NCI-H774 (cell line): ENCODE measurements around the gene TRMT13.
"Not testable (repeated sequence)": the region's sequence is repeated elsewhere in the genome, so short reads cannot be mapped to it uniquely, and the experiment has no call there.

Experiments used
- DNase-seq: peaks from one replicate; lab custom pipeline; 2025; lab: John Stamatoyannopoulos, UW

Gene TRMT13

DNA sequence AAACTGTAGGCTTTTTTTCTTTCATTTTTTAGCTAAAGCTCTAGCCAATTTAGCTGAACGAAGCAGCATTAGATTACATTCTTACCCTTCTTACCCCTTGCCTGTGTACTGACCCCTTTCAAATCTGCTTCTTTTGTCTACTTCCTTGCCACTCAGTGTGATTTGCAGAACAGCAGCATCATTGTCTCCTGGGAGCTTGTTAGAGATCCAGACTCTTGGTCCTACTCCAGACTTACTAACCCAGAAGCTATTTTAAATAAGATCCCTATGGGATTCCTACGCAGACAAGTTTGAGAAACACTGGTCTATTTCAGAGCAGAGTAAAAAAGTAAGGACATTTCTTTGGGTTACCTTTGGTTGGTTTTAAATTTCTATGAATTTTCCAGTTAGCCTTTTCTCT lies 31.3 kb downstream of the TRMT13 start:
- DNase-seq, result no peak

DNA sequence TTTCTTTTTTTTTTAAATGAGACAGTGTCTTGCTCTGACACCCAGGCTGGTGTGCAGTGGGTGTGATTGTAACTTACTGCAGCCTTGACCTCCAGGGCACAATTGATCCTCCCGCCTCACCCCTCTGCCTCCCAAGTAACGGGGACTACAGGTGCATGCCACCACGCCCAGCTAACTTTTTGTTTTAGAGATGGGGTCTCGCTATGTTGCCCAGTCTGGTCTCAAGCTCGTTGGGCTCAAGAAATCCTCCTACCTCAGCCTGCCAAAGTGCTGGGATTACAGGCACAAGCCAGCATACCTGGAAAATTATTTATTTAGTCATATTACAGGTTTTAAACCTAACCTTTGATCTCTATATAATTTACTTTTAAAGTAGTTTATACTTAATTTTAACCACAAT lies 31.7 kb downstream of the TRMT13 start:
- DNase-seq, result no peak

DNA sequence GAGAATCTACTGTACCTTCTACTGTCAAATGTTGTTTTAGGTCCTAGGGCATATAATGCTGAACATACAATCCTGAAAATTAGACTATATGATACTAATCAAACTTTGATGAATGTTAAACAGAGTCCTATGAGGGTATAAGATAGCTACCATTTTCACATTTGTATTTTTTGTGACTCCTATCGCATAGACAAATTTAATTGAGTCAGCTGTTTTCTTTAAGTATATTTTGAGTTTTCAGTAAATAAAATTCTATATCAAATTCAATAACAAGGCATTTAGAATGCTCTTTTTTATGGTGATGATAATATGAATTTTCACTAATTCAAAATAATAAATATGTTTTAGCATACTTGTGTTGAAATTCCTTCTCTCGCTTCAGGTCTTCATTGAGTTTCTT lies 35.1 kb downstream of the TRMT13 start:
- no peak for DNase-seq

DNA sequence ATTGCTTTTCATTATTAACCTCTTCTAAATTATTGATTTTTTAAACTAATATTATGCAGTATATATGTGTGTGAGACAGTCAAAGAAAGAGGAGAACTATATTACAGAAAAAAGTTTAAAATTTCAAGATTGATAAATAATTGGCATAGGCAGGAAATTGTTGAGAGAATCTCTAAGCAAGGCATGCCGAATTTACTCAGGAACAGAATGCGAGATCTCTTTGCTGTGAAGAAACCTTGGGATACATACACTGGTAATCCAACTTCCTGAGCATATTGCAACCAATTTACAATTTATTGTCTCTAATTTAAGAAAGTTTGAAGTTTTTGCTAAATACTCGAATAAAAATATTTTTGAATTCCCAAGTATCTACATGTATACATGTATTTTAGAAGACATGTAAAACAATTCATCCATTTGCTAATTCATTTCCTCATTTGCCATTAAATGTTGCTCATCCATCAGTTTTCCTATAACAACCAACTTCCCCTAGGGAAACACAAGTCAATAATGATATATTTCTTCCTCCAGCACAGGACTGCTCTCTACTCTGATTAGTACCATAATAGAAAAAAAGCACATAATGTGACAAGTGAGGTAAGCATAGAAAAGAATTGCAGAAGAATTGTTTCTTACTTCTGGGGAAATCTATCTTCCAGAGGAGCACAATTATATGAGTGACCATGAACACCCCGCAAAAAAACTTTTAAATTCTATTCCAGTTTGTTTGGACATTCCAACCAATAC lies 44.5 kb downstream of the TRMT13 start:
- DNase-seq, result no peak

DNA sequence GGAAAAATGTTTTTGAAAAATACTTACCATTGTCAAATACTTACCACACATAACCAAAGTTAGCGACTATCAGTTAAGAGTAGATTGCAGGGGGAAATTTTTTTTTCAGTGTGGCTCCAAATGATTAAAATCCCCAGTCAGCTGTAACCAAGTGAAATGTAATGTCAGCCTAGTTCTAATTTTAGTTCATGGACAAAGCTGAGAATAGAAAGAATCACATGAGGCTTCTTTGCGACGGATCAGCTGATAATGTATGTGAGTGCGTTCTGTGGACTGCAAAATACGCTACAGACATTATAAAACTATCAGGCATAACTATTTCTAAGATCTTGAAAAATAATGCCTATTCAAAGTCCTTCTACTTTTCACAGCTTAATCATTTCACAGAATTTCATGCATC lies 45.1 kb downstream of the TRMT13 start, which contains the start of gene LRRC39:
LRRC39 (minus strand) TSS at position 166 of the 400 bp plus-strand sequence. CDS start 9,740 bp downstream, outside the sequence.
- no peak for DNase-seq

DNA sequence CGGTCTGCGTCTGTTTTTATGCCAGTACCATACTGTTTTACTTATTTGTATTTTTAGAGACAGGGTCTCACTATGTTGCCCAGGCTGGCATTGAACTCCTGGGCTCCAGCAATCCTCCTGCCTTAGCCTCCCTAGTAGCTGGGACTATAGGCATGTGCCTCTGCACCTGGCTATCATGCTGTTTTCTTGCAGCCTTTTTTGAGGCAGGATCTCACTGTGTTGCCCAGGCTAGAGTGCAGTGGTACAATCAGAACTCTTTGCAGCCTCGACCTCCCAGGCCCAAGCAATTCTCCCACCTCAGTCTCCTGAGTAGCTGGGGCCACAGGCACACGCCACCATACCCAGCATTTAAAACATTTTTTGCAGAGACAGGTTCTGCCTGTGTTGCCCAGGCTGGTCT lies 50.4 kb downstream of the TRMT13 start:
- DNase-seq, result no peak

DNA sequence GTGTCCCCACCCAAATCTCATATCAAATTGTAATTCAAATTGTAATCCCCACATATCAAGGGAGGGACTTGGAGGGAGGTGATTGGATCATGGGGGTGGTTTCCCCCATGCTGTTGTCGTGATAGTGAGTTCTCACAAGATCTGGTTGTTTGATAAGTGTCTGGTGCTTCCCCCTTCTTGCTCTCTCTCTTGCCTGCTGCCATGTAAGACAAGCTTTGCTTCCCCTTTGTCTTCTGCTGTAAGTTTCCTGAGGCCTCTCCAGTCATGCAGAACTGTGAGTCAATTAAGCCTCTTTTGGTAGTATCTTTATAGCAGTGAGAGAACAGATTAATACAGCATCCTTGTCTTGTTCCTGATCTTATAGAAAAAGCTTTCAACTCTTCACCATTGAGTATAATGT lies 51.6 kb downstream of the TRMT13 start:
- DNase-seq, result no peak

DNA sequence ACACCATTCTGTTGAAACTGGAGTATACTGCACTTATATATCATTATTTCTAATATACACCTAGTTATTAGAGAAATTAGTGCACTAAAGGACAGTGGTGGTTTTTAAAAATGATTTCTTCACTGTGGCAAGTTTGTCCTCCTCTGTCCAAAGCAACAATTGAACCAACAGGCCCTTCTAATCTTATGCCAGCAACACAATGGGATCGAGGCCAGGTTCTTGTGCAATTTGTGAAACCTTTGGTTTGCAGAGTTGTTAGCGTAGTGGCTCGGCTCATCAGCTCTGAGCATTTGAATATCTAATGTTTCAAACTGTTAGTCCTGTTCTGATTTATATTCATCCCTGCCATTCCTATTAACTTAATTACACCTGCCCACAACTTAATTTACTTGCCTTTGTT lies 54.9 kb downstream of the TRMT13 start:
- DNase-seq, result no peak

DNA sequence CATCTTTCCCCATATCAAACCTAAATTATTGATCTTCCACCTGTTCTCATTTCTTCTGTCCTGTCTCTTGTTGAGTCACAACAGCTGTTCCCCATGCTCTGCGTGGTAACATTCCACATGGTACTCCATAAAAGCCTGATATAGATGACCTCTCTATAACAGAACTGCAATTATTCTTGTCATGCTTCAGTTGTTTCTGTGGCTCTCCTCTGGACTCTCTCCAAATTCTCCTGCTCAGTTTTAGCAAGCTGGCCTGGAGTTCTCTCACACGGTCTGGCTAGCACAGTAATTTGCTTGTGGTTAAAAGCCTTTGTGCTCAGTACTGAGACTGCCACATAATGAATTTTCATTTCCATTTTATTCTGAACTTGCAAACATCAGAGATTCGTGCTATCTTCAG lies 55.7 kb downstream of the TRMT13 start:
- peak; percentile 4 for DNase-seq

DNA sequence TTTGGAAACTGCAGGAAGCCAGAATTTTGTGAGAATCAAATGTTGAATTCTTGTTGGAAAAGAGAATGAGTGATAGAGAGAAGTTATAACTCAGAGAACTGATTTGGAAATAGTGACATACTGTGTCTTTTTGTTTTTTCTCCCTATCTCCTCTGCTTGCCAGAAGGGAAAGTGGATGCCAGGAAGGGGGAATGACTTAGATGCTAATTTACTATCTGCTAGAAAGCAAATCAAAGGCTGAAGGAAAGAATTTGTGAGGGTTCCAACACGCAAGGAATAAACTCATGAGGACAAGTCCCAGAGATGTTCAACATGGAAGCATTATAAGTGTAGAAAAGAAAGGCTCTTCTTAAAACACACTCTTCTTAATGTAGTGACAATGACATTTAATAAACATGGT lies 65.6 kb downstream of the TRMT13 start:
- no peak for DNase-seq

DNA sequence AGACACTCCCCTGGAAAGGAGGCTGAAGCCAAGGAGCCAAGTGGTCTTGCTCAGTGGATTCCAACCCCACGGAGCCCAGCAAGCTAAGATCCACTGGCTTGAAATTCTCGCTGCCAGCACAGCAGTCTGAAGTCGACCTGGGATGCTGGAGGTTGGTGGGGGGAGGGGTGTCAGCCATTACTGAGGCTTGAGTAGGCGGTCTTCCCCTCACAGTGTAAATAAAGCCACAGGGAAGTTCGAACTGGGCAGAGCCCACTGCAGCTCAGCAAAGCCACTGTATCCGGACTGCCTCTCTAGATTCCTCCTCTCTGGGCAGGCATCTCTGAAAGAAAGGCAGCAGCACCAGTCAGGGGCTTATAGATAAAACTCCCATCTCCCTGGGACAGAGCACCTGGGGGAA lies 67.1 kb downstream of the TRMT13 start:
- DNase-seq, result not testable (repeated sequence)
